DMS 273 (cell line): ENCODE results near the gene MGAT3.

Source experiments
- DNase-seq: peaks from one replicate; lab custom pipeline; 2025; ENCODE audit not compliant: unreplicated experiment; lab: John Stamatoyannopoulos, UW

Gene MGAT3

DNA sequence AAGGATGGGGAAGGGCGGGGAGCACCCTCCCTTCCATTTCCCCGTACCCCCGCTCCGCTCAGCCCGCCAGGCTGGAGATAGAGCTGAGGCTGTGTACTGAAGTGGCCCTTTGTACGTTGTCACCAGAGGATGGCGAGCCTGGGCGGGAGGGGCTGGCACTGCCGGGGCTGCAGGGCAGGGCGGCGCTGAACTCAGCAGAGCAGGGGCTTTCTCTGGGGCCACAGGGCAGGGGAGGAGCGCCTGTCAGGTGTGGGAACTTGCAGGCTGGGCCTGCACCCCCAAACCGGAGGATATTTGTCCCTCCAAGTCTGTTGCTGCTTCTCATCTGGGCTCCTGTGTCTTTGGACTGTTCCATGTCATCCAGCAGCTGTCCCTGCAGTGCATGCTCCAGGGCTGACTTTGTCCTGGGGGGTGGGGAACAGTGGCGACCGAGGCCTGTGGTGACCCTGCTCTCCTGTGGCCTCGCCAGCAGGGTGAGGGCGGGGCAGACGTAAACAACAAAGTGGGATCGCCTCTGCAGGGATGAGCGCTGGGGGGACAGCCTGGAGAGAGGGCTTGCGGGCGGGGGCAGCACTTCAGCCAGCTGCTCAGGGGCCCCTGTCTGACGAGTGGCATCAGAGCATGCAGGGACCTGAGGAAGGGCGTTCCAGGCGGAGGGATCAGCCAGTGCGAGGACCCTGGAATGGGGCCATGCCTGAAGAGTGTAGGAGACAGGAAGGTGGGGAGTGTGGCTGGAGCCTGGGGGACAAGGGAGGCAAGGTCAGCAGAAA, 13.1 kb downstream of the MGAT3 start:
- DNase-seq, result no peak

DNA sequence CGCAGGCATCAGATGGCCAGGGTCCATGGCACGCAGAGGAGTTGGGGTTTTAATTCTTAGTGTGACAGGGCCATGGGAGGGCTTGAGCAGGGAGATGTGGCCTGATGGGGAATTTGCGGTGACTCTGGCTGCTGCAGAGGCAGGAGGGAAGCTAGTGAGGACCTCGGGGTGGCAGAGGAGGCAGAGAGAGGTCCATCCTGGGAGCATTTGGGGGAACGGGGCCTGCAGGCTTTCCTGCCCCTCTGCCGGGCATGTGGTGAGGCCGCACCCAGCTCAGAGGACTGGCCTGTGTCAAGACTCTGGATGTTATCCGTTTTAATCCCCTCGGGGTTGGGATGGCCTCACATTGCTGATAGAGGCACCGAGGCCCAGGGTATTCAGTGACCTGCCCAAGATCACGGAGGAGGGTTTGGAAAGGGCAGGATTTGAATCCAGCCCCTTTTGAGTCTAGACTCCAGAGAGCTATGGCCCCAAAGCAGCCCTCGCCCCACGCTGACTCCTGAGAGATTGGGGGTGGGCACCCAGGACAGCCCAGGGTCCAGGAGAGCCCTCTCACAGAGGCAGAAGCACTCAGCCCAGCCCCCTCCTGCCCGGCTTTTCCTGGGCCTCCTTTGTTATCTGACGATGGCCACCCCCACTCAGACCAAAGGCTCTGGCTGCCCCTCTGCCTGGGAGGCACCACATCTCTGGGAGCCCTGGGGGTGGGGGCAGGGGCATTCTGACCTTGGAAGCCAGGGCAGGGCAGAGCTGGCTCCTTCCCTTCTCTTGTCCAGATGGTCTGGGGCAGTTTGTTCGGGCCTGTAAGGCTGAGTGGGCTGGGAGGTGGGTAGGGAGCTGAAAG, 13.9 kb downstream of the MGAT3 start:
- no peak for DNase-seq

DNA sequence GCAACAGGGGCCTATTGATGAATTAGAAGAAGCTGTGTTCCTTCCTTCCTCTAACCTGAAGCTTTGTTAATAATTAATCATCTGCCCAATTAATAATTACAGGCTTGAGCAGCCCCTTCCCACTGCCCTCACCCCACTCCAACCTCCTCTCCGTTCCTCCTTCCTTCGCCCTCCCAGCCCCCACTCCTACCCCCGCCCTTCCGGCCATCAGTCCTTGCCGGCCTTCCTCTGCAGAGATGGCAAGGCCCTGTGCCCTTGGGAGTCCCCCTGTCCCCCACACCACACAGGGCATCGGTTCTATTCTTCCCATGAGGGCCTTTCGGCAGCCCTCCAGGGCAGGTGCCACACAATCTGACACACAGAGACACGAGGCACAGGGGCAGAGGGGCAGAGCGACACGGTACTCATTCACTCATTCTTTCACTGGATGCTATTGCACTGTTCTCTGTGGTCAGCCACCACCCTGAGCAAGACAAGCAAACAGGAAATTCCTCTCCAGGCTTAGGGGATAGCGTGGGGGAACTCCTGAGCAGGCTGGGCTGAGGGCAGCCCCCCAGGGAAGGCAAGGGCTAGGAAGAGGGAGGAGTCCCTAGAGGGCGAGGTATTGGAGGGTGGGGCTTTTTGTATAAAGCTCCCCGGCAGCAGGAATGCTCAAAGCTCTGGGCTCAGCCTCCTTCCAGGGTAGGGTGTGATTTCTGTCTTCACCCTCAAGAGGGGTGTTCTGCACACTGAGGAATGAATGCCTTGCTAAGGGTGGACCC, 14.7 kb downstream of the MGAT3 start:
- DNase-seq, result no peak

DNA sequence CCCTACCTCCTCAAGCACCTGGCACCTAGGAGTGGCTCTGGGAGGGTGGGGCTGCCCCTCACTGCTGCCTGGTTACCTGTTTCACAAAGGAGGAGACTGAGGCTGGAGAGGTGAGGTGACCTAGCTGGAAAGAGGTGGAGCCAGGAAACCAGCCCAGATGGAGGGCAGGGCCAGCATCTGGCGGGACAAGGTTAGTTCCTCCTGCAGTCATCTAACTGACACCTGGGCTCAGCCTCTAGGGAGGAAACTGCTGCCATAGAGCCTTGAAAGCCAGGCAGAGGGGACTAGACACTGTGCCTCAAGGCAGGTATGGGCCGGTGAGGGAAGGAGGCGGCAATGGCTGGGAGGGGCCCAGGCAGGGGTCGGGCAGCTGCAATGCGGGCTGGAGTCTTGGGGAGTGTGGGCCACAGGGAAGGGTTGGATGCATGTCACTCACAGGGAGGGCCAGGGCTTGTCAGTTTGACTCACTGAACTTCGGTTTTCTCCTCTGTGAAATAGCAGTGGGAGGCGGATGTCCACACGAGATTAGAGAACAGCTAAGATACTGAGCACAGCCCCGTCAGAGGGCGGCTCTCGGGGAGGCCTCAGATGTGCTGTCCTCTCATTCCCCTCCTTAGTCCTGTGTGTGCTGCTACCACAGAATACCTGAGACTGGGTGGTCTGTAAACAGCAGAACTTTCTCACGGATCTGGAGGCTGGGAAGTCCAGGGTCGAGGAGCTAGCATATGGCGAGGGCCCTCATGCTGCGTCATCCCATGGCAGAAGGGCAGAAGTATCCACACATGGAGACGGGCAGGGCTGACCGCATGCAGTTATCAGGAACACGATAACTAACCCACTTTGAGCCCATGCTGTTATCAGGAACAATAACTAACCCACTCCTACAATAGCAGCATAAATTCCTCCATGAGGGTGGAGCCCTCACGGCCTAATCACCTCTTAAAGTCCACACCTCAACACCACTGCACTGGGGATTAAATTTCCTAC, 16.1 kb downstream of the MGAT3 start:
- no peak for DNase-seq

DNA sequence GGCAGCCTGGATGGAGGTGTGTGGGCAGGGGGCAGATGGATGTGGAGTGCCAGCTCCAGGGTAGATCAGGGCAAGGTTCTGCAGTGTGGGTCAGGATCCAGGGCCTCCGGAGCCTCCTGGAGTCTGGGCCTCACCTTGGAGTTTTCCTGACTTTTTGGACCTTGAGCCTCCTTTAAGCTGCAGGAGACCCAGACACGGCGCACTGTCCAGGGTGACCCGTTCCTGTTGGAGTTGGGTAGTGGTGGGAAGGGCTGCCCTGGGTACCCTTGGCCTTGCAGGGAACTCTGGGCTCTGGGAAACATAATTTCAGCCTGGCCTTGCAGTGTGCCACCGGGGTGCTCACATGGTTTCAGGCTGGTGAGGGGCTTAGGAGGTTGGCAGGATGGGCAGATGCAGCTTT, 17.0 kb downstream of the MGAT3 start:
- DNase-seq, result no peak

DNA sequence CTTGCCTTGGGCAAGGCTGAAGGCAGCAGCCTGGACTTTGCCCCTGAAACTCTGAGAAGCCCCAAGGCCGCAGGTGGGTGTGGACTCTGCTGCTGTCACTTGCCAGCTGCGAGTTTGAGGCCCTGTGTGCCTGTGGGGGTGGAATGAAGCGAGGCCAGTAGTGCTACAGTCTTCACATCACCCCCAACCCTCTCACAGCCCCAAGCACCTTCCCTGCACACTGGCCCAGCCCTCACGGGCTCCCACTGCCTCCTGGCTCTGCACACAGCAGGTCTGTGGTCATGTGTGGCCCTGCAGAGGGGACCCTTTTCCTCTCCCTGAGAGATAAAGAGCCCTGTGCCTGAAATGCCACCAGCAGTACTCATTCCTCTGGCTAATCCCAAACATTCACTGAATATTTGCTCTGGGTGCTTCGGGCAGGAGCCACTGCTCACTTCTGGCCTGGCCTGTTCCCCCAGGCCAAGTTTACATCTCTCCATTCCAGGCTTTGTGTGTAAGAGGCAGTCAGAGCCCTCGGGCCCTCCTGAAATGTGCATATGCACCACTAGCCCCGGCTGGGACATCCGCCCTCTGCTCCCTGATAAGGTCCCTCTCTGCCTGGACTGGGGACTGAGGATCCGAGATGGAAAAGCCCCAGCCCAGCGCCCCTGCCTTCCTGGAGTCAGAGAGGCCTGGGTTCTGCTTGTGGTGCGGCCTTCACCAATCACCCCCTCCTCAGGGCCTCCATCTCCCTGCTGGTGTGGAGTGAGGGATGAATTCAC, 17.7 kb downstream of the MGAT3 start:
- no peak for DNase-seq

DNA sequence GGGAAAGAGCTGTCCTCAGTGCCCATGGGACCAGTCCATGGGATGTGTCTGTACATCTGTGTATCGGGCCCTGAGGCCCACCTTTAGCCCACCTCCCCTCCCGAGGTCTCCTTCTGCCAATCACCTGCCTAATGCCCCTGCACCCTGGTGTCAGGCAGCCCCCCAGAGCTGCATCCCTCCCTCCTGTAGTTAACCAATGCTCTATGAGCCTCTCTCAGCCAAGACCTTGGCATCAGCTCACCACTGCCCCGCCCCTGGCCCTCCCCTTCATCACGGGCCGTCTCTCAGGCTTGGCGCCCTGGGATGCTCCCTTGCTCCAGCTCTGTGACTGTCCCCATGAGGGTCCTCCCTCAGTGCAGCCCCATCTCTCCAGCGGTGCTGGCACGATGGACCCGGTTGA, 18.5 kb downstream of the MGAT3 start:
- no peak for DNase-seq

DNA sequence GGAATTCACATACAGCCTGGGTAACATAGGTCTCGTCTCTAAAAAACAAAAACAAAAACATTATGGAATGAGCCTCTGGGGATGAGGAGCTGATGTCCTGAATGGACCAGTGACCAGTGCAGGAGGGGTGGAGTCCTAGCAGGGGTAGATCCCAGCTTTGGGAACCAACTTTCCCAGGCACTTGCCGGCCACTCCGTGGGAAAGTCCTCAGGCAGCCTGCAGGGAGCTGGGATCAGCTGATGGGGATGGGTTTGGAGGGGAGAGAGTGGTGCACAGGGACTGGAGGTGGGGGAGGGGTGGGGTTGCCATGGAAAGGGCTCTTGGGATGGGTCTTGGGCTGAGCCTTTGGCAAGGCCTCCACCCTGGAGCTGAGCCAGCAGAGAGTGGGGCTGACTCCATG, 19.1 kb downstream of the MGAT3 start:
- DNase-seq, result no peak

DNA sequence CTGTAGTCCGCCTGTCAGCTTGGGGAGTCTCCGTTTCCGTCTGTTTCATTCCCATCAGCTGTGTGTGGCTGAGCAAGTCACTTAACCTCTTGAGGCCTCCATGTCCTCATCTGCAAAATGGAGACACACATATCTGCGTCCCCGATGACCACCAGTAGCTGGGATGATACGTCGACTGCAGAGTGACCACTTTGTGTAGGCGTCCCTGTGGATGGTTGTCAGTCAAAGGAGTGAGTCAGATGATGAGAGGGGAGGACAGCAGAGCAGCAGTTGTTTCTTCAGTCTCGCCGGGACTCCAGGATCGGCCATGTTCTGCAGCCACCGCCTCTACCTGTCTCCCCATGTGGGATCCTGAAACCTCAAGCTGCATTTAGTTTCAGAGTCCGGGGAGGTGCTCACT, 19.9 kb downstream of the MGAT3 start:
- DNase-seq, result no peak

DNA sequence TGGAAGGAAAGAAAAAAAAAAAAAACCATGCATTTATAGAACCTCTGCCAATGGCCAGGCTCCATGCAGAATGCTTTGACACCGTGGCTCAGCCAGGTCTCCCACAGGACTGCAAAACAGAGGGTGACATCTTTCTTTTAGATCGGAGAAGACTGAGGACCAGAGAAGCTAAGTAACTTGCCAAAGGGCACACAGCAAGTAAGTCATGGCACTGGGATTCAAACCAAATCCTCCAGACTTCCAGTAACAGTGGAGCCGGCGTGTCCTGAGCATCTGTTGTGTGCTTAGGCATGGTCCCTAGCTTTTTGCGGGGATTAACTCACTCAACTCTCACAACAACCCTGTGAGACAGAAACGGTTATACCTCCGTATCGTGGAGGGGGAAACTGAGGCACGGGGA, 20.7 kb downstream of the MGAT3 start:
- DNase-seq, result no peak

DNA sequence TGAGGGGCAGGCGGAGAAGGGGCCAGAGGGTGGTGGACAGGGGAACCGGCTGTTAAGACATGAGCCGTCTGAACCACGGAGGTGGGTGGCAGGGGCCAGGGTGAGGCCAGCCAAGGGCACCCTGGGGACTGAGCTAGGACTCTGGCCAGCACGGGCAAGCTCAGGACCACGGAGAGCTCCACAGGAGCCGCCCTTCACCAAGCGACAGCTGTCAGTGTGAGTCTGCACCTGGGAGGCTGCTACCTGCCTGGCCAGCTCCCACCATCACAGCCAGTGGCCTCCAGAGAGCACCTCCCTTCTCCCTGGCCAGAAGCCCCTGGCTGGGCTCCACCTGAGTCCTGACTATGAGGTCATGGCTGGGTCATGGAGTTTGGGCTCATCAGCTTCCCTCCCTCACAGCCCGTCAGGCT, 21.6 kb downstream of the MGAT3 start:
- no peak for DNase-seq

DNA sequence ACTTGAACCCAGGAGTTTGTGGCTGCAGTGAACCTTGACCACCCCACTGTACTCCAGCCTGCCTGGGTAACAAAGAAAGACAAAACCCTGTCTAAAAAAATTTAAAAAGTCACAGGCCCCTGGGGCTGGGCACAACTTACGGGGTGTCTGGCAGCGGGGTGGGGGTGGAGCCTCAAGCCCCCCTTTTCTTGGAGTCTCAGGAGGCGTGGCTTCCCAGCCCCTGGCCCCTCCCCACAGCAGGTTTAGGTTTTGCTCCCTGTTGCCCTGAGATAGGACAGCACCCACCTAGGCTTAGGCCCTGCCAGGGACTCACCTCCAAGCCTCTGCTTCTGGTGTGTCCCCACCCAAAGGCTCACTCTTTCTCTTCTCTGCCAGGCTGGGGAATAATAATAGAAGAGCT, 22.4 kb downstream of the MGAT3 start:
- no peak for DNase-seq

DNA sequence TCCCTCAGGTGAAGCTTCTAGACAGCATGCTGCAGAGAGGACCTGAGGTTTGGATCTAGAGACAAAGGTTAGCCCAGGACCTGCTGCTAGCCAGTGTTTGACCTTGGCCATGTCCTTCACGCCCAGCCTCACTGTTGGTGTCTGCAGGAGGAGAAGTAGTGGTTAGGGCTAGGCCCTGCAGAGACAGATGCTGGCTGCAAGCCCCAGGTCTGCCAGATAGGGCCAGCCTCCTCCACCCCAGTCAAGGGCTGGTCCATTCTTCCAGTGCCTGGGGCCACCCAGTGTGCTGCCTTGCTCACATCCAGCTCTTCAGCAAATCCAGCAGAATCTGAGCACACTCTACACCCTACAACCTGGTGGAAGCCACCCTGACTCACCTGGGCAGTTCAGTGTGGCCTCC, 23.7 kb downstream of the MGAT3 start:
- DNase-seq, result no peak

DNA sequence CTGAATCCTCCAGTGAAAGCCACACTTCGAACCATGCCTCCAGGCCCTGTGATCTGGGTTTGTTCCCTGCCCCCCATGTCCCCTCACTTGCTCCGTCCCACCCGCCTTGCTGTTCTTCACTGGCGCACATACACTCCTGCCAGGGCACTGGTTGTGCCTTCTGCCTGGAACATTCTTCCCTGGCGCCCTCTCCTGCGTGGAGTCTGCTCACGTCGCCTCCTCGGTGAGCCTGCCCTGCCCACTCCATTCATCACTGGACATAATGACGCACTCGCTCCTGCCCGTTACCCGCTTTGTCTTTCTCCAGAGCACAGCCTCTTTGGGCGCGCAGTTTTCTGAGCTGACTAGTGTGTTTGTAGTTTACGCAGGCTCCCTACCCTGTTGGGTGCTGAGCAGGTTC, 24.2 kb downstream of the MGAT3 start:
- DNase-seq, result no peak

DNA sequence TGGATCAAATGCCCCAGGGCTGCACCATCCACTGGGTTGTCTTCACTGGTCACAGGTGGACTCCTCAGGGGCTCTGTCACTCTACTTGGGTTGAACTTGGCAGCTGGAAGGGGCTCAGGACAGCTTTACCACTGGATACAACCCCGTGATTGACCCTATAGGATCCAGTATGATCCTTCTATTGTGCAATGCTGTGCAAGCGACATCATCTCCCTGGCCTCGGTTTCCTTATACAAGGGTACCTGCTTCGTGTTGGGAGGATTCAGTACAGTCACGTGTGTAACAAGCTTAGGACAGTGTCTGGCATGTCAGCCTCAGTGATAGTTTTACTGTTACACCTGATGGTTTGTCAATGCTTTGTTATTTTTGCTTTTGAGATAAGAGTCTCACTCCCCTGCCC, 24.8 kb downstream of the MGAT3 start:
- DNase-seq, result no peak

DNA sequence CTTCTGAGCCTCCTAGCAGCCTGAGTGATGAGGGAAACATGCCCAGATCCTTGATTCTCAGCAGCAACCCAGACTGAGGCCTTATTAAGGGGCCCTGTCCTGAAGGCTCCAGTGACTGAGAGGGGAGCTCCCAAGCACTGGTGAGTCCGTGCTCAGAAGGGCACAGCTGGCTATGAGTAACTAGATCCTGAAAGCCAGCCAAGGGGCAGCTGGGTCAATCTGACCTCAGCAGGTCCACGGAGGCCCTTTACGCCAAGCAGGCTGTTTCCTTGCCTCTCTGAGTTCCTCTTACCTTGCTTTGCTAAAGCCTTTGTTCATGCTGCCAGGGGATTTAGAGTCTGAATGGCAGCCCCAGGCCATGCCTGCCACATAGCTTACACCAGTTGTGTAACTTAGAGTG, 26.0 kb downstream of the MGAT3 start:
- DNase-seq, result no peak

DNA sequence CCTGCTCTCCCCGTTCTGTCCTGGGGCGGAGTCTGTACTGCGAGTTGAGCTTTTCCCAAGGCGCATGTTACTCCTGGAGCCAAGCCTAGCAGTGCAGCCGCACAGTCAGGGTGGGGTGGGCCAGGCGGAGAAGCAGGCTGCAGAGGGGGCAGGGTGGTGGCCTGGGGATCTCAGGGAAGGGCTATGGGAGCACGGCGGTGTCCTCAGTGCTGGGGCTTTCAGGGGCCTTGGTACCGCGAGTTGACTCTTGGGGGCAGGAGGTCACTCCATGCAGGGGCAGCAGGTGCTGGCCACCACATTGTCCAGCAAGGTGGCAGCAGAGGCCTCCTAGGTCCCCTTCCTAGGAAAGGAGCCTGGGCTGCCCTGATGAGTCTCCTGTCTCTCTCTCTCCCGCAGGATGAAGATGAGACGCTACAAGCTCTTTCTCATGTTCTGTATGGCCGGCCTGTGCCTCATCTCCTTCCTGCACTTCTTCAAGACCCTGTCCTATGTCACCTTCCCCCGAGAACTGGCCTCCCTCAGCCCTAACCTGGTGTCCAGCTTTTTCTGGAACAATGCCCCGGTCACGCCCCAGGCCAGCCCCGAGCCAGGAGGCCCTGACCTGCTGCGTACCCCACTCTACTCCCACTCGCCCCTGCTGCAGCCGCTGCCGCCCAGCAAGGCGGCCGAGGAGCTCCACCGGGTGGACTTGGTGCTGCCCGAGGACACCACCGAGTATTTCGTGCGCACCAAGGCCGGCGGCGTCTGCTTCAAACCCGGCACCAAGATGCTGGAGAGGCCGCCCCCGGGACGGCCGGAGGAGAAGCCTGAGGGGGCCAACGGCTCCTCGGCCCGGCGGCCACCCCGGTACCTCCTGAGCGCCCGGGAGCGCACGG, 30.4 kb downstream of the MGAT3 start:
- peak; percentile 32 for DNase-seq

DNA sequence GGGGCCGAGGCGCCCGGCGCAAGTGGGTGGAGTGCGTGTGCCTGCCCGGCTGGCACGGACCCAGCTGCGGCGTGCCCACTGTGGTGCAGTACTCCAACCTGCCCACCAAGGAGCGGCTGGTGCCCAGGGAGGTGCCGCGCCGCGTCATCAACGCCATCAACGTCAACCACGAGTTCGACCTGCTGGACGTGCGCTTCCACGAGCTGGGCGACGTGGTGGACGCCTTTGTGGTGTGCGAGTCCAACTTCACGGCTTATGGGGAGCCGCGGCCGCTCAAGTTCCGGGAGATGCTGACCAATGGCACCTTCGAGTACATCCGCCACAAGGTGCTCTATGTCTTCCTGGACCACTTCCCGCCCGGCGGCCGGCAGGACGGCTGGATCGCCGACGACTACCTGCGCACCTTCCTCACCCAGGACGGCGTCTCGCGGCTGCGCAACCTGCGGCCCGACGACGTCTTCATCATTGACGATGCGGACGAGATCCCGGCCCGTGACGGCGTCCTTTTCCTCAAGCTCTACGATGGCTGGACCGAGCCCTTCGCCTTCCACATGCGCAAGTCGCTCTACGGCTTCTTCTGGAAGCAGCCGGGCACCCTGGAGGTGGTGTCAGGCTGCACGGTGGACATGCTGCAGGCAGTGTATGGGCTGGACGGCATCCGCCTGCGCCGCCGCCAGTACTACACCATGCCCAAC, 31.2 kb downstream of the MGAT3 start:
- no peak for DNase-seq
